BJ (cell line): ENCODE data around the gene COMMD2. TPM values are rescaled to one million over a fixed set of nuclear protein-coding genes. Genes with fewer than 3 reads are reported as not detected.

Experiments used
- CTCF ChIA-PET: fragments of 350-600 bp; formaldehyde crosslinking; extraction: SDS; loops from one replicate; lab custom pipeline; 2021; ENCODE audit warnings: antibody characterized with exemption, inconsistent platforms; lab: Yijun Ruan, JAX
- POLR2A ChIA-PET: fragments of 300-600 bp; sonication (Branson Sonifier 250); formaldehyde crosslinking; extraction: SDS; loops from one replicate; lab custom pipeline; 2021; ENCODE audit warnings: antibody characterized with exemption; lab: Charles Lee
- DNase-seq: peaks from one replicate; pipeline ENCODE4 v3.0.0-alpha.2; 2011; ENCODE audit warnings: low read depth
- H3K27me3 ChIP-seq: 2 replicates; pipeline ENCODE4 v1.6.0; 2011; ENCODE audit warnings: low read length; ENCODE audit not compliant: control insufficient read depth, insufficient read depth
- H3K36me3 ChIP-seq: 2 replicates; pipeline ENCODE4 v1.5.1; 2011; ENCODE audit warnings: low read length; ENCODE audit not compliant: control insufficient read depth, insufficient read depth
- H3K4me3 ChIP-seq: 2 replicates; pipeline ENCODE4 v1.5.1; 2011; ENCODE audit warnings: low read depth, mild to moderate bottlenecking, control low read depth, low read length
- CTCF ChIP-seq: IDR thresholded peaks from 2 replicates; pipeline ENCODE4 v1.5.1; 2011; ENCODE audit warnings: low read depth, mild to moderate bottlenecking, control low read depth, inconsistent platforms, low read length, moderate library complexity; ENCODE audit not compliant: insufficient read depth
- polyA plus RNA-seq: library from polyadenylated mRNA; depleted of rRNA; stranded (reverse); fragments of >200 nt; gene quantifications from 2 replicates; pipeline ENCODE4 v1.2.3, GENCODE V29; 2011

Gene COMMD2
- polyA plus RNA-seq, 1 experiment, result 31.2 TPM

GRCh38 chr3:149771652-149772271 lies 19.5 kb upstream of the COMMD2 start:
- Histone ChIP-seq H3K27me3 (no peaks in the 10 kb centered on the region), H3K4me3 (no peak overlapping the region), H3K36me3 (no peaks in the 10 kb centered on the region)
- ChIA-PET POLR2A (no interaction called here), CTCF (interaction anchor here (0.6 to 12.0 kb wide), 44 partner anchors 8 to 422 kb away, joined by 3 to 167 read pairs (median 4); partner anchors contain the start of genes ANKUB1, COMMD2 and RNF13)
- peak; percentile 81 for TF ChIP-seq CTCF
- DNase-seq, result no peak

- DNase-seq, result no peak
- Histone ChIP-seq H3K36me3 (no peaks in the 10 kb centered on the region), H3K27me3 (no peaks in the 10 kb centered on the region), H3K4me3 (no peak overlapping the region)
- ChIA-PET CTCF (interaction anchor here (0.9 to 12.0 kb wide), 15 partner anchors 8 to 420 kb away, joined by 3 to 167 read pairs (median 8); partner anchors contain the start of genes ANKUB1 and RNF13), POLR2A (no interaction called here)
- no peak for TF ChIP-seq CTCF
Measured at GRCh38 chr3:149770246-149770645, 18.0 kb upstream of the COMMD2 start.

- no peak for DNase-seq
- TF ChIP-seq CTCF, result no peak
- no peaks in the 10 kb centered on the region for H3K36me3 ChIP-seq
- no peaks in the 10 kb centered on the region for H3K27me3 ChIP-seq
- no peak overlapping the region for H3K4me3 ChIP-seq
- POLR2A ChIA-PET, result no interaction called here
- CTCF ChIA-PET, result interaction anchor here (1.3 to 12.0 kb wide), 3 partner anchors 14 to 648 kb away, joined by 3 to 167 read pairs (median 7); no protein-coding TSS in a partner anchor
Measured at GRCh38 chr3:149768704-149769103, 16.4 kb upstream of the COMMD2 start.

- POLR2A ChIA-PET, result interaction anchor here (0.7 kb wide), 1 partner anchor 40 kb away, joined by 3 read pairs; no protein-coding TSS in a partner anchor
- no peak for DNase-seq
- no peak overlapping the region for H3K4me3 ChIP-seq
- H3K27me3 ChIP-seq, result peaks cover 4% of the 10 kb centered on the region
- H3K36me3 ChIP-seq, result no peaks in the 10 kb centered on the region
- CTCF ChIA-PET, result interaction anchor here (0.5 to 12.0 kb wide), 12 partner anchors 7 to 813 kb away, joined by 3 to 167 read pairs (median 6); partner anchors contain the start of genes ANKUB1, COMMD2 and RNF13
- TF ChIP-seq CTCF, result no peak
Measured at GRCh38 chr3:149767720-149768119, 15.4 kb upstream of the COMMD2 start.

- TF ChIP-seq CTCF, result peak; percentile 67
- CTCF ChIA-PET, result interaction anchor here (0.6 to 12.0 kb wide), 19 partner anchors 8 to 455 kb away, joined by 3 to 167 read pairs (median 4); partner anchors contain the start of genes COMMD2 and RNF13
- no peaks in the 10 kb centered on the region for H3K36me3 ChIP-seq
- POLR2A ChIA-PET, result interaction anchor here (1.1 kb wide), 1 partner anchor 43 kb away, joined by 4 read pairs; no protein-coding TSS in a partner anchor
- no peak for DNase-seq
- no peak overlapping the region for H3K4me3 ChIP-seq
- H3K27me3 ChIP-seq, result peaks cover 6% of the 10 kb centered on the region
Measured at GRCh38 chr3:149765762-149766334, 13.6 kb upstream of the COMMD2 start.
